GM18526 (cell line): ENCODE results near the gene POPDC2.

Source experiments
- POLR2A ChIP-seq: IDR thresholded peaks from 3 replicates; pipeline ENCODE4 v1.6.1; 2011; ENCODE audit not compliant: insufficient read length; ENCODE audit errors: extremely low read depth

Gene POPDC2

DNA sequence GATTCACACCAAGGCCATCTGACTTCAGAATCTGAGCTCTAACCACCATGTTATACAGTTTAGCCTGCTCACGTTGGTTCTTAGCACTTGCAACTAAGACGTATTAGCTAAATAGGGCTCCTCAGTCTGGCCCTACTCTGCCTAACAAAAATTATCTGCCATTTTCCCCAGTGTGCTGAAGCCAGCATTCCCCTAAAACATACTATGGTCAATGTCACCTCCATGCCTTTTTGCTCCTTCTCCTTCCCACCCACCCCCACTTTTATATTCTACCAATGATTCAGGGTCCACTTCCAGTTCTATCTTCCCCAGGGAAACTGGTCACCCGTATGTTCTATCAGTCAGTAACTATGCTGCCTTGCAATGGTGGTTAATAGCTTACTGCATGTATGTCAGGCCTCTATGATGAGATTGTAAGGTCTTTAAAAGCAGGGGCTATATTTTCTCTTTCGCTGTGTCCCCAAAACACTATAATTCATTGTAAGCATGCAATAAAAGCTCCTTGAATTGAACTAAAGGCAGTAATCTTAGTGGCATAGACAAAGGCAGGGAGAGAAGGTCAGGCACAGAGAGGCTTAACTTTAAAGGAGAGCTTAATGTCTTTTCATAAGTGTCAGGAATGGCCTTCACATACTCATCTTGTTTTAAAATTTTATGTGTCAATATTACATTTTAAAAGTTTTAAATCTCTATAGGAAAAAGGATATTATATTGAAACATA lies 23.3 kb downstream of the POPDC2 start:
- TF ChIP-seq POLR2A = no peak

DNA sequence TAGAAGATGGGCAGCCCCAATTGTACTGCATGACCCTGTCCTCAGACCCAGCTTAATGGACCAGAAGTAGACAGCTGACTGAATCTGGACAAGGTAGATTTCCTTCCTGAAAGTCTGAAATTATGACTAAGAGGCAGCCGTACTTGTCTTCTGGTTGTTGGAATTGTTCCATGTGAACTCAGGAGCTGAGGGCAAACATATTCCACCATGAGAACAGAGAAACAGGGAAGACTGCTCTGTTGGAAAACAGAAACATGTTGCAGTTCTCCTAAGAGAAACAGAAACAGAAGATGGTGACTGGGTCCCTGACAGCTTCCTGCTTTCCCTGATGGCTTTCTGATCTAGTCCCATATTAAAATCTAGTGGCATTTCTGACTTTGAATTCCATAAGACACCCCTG lies 24.1 kb downstream of the POPDC2 start:
- TF ChIP-seq POLR2A = no peak

DNA sequence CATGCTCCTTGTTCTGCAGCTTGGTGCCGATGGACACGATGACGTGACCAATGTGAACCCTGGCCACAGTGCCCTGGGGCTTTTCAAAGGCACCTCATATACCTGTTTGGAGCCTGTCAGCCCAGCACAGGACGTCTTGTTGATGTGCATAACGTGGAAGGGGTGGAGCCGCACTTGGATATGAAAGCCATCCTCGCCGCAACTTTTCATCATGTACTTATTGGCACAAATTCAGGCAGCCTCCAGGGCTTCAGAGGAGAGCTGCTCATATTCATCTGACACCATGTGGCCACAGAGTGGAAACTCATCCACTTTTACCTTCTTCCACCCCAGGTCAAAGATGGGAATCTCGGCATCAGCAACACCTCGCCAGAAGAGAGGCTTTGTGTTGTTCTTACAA lies 24.7 kb downstream of the POPDC2 start:
- no peak for TF ChIP-seq POLR2A

DNA sequence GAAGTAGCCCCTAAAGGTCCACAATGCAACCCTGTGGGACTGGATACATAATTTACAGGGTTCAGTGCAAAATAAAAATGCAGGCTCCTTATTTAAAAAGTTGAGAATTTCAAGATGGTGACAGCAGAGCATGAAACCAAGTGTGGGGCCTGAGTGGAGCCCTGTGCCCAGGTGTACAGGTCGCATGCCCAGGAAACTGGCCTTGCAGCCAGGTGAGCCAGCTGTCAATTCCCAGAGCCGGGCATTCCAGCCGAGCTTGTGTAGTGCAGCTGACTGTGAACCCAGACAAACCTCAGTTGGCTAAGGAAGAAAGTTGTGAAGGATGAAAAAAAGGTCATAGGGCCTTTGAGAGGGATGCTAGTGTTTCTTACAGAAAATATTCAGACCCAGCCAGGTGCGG lies 27.6 kb downstream of the POPDC2 start:
- no peak for TF ChIP-seq POLR2A

DNA sequence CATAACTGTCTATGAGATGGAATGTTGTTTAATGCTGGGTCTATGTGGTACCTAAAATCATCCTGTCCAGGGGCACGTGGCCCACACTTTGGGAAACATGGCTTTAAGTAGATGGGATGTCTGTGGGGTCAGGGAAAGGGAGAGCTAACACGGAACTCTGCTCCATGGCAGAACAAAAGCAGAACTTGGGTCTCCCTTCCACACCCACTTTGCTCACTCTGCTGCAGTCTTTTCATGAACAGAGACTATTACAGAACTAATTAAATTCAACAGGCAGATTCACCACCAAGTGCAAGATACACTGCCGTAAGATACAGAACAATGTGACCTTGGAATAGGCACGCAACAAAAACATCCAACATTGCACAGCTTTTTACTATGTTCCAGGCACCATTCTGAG lies 28.2 kb downstream of the POPDC2 start:
- TF ChIP-seq POLR2A = no peak

DNA sequence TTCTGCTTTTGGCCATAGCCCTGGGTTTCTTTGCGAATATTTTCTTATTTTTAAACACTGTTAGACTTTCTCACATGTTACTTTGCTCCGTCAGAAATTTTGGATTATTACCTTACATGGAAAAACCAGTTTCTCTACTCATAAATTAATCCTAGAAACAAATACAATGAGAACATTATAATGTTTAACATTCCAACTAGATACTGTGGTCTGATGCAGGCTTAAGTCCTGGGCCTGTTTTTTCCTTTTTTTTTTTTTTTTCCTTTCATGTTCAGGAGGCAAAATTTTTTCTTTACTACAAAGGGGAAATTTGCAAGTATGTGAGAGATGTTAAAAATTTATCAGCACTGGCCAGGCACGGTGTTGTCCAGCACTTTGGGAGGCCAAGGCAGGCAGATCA lies 28.9 kb downstream of the POPDC2 start:
- no peak for TF ChIP-seq POLR2A

DNA sequence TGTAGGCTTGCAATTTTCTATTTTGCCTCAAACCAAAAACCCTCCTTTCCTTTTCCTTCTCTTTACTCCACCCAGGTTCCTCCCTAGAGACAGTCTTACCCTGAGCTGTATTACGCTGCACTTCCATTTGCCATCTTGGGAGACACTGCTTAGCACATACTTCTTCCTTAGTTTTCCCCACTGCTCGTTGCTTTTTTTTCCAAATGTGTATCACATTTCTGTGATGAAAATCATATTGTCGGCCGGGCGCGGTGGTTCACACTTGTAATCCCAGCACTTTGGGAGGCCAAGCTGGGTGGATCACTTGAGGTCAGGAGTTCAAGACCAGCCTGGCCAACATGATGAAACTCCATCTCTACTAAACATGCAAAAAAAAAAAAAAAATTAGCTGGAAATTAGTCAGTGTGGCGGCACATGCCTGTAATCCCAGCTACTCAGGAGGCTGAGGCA lies 29.5 kb downstream of the POPDC2 start:
- TF ChIP-seq POLR2A = no peak

DNA sequence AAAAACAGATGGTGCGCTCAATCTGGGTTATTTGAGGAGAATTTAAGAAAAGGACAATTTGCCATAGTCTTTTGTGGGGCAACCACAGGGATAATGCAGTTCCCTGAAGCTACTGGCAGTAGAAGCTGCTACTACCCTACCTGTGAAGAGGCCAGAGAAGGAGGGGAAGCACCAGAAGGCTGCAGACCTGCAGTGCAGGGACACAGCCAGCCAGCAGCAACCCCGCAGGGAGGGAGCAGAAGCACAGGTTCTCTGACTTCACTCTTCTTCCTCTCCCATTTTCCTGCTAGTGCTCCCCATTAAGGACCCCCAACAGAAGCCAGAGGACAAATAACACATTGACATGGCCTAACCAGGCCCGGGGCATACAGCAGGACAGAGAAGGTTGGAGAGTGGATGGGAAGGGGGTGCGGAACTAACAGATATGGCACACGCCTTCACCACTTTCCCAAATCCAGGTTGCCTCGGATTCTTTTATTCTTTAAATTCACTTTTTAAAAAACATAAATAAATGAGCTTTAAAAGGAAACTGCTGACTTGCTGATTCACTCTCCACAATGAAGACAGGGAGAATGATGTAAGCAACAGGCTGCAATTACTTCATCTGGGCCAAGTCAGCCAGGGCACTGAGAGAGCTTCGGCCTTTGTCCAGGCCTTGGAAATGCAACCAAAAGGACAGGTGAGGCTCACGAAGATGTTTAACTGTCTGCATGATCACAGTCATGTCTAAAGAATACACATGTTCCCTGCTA lies 30.1 kb downstream of the POPDC2 start:
- no peak for TF ChIP-seq POLR2A

DNA sequence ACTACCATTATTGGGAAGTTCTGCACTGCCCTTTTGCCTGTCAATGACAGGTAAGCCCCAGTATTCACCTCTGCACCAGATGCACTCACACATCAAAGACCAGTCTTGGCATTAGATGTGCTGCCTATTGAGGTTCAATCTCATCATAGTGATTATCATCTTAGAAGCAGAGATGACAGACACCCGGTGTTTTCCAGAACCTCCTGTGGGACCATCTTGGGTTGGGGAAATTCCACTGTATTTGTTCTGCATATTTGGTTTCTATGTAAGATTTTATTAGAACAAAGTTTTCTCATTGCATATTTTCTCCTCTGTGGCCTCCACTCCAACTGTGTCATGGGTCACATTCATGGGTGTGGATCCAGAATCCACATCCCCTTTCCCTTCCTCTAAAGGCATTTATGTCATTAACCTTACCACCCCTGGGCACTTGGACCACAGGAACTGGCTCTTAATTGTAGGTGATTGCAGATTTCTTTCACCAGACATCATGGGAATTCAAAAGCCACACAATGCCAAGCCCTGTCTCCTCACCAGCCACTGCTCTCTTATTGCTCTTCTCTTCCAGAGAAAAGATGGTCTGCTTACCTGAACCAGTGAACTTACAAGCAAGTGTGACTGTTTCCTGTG lies 31.5 kb downstream of the POPDC2 start:
- TF ChIP-seq POLR2A = no peak

DNA sequence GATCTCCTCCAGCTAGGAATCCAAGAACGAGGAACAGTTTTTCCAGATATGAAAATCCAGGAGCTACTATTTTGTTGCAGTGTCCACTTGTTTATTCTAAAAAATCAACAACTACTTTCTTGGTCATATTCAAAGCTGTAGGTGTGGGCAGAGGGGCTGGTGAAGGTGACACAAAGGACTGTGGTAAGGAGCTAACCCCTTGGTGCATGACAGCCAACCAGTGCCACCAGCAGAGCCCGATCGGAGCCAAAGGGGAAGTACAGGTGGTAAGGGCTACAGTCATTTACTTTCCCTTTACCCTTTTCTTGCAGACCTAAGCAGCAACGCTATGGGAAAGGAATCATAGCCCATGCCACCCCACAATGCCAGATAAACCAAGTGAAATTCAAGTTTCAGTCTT lies 32.0 kb downstream of the POPDC2 start:
- TF ChIP-seq POLR2A = no peak

DNA sequence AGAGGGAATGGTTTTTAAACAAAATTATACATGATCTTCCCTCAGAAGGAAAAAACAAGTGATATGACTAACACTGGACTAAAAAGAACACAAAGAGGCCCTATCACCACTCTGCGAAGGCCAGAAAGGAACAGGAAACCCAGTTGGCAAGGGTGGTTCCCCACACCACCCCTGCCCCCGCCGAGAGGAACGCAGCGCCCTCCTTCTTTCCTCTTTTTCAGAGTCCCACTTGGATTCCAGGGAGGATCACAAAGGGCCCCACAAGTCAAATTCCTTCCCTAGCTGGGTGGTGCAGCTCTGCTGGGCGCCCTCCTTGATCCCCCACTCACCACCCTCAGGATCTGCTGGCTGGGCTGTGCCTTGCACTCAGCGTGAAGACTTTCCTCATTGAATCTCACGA lies 32.9 kb downstream of the POPDC2 start:
- TF ChIP-seq POLR2A = no peak

DNA sequence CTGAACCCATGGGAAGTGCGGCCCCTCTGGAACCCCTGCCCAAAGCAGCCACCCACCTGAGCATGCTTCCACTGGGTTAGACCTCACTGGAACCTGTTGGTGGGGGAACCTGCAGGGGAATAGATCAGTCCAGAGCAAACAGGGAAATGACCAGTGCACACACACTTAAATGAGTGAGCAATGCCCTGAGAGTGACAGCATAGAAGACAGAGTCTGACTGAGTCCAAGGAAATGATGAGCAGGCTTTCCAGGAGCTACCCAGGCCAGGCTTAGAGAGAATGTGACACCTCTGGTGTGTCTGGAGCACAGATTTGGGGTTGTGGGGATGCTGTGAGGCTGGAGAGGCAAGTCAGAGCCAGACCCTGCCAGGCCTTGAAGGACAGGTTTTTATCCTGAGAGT lies 34.2 kb downstream of the POPDC2 start:
- no peak for TF ChIP-seq POLR2A

DNA sequence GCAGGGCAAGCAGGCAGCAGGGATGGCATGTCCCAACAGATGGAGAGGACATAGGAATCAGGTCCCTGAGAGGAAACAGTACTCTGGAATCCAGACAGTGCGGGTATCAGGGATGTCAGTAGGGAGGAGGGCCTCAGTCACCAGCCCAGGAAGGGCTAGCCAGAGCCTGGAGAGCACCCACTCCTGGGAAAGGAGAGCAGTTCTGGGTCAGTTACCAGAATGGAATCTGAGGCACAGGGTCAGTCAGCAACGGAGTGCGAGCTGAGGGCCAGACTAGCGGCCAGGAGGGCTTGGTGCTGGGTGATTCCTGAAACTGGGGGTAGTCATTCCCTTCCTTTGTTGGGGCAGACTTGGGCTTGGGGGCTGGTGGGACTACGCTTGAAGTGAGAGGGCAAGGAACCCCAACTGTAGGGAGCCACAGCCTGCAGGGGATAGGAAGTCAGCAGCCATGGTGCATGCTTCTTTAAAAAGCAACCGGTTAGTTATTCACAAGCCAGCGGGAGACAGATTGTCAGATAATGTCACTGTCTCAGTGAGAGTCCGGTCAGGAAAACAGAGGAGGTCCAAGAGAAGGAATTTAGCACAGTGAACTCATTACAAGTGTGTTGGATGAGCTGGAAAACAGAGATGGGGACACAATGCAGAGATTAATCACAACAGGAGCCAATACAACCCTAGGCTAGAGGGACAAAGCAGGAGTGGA lies 34.8 kb downstream of the POPDC2 start:
- TF ChIP-seq POLR2A = no peak

DNA sequence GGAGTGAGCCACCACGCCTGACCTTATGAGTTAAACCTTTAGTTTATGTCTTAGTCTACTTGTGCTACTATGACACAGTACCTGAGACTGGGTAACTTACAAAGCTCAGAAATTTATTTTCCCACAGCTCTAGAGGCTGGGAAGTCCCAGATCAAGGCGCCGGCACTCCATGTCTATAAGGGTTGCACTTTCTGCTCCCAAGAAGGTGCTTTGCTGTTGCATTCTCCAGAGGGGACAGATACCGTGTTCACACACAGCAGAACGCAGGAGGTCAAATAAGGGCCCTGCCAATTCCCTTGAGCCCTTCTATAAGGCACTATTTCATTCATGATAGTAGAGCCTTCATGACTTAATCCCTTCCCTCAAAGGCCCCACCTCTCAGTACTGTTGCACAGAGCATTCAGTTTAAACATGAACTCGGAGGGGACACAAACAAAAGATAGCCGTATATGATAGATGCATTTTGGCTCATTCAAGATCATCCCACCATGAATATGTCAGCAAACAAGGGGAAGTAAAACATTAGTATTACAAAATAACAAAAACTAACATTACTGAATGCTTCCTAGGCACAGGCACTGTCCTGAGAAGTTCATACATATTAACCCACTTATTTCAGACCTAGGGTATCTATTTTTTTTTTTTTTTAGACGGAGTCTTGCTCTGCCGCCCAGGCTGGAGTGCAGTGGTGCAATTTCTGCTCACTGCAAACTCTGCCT lies 36.2 kb downstream of the POPDC2 start:
- no peak for TF ChIP-seq POLR2A

DNA sequence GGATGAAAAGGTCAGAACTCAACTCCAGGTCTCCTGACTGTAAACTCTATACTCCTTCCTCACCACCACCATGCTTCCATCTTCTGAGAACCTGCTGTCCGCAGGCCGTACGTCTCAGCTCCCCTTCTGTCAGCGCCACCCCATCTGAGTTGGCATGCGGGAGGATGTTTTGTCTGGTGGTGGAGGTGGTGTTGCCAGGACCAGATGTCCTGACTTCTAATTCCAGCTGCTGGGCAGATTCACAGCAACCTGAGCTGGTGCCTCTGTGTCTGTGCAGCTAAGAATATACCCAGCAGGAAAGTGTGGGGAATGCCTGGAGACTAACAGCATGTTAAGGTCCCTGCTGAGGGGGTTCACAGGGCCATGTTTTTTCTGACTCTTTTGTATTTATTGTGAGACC lies 39.5 kb downstream of the POPDC2 start:
- no peak for TF ChIP-seq POLR2A
